Thyroid gland (tissue), 4 donors: Measurements from ENCODE around the gene LYRM4. TPM values are rescaled to one million over a fixed set of nuclear protein-coding genes. Genes with fewer than 3 reads are reported as not detected.

Experiments used
- DNase-seq, 2 donors: peaks; one replicate each; pipeline ENCODE4 v3.0.0-alpha.2; 2019
- H3K27ac ChIP-seq, 3 donors: fragments of 200-600 bp; sonication (generic); 1 replicate in 2 of 3; 2 replicates in 1 of 3; pipeline ENCODE4 v1.5.1; 2016 to 2019; ENCODE audit warnings: mild to moderate bottlenecking in 1 of 3, moderate library complexity in 1 of 3
- H3K27me3 ChIP-seq: fragments of 200-600 bp; sonication (generic); one replicate; pipeline ENCODE4 v1.5.1; 2019
- H3K36me3 ChIP-seq, 2 donors: fragments of 200-600 bp; sonication (generic); one replicate each; pipeline ENCODE4 v1.5.1; 2016 to 2019
- H3K4me1 ChIP-seq, 2 donors: fragments of 200-600 bp; sonication (generic); one replicate each; pipeline ENCODE4 v1.5.1; 2017 to 2019
- H3K4me3 ChIP-seq, 3 donors: fragments of 200-600 bp; sonication (generic); replicated peaks in 1 of 3; 1 replicate in 2 of 3; 2 replicates in 1 of 3; pipeline ENCODE4 v1.5.1; 2016; ENCODE audit warnings: mild to moderate bottlenecking in 1 of 3
- H3K9me3 ChIP-seq: fragments of 200-600 bp; sonication (generic); one replicate; pipeline ENCODE4 v1.5.1; 2017
- CTCF ChIP-seq, 6 experiments: fragments of 200-600 bp in 3 of 6; fragments of 450-650 bp in 3 of 6; sonication (generic) in 3 of 6; IDR thresholded peaks; one replicate each; pipeline ENCODE4 v1.5.1; 2016 to 2019; ENCODE audit warnings: antibody characterized with exemption in 6 of 6, mild to moderate bottlenecking in 2 of 6, inconsistent platforms in 1 of 6, moderate library complexity in 1 of 6
- POLR2A ChIP-seq, 2 donors: fragments of 450-650 bp; IDR thresholded peaks; one replicate each; pipeline ENCODE4 v1.6.1; 2017; ENCODE audit warnings: antibody characterized with exemption in 2 of 2, mild to moderate bottlenecking in 2 of 2, moderate library complexity in 1 of 2
- WGBS, 2 donors: methylation state at CpG; one replicate each; pipeline ENCODE4 v1.1.5; 2017; 5-methylcytosine and 5-hydroxymethylcytosine counted together
- intact Hi-C: fragments of 100-400 bp; cut with DNase I; formaldehyde crosslinking; loops from one replicate; pipeline ENCODE4 v1.15.1; 2023
- total RNA-seq, 4 donors: library from RNA; depleted of rRNA; stranded (reverse); fragments of >200 nt; gene quantifications; one replicate each; pipeline ENCODE4 v1.2.3, GENCODE V29; 2016

The LYRM4 gene
- total RNA-seq, 4 donors from 2014 or later = 26.7 to 32.2 (median 29.5) TPM

GRCh38 chr6:5086294-5086890, 174.4 kb downstream of the LYRM4 start:
- H3K27me3 ChIP-seq = no peaks in the 10 kb centered on the region
- intact Hi-C loops = no loop called here
- DNase-seq = peak; percentile 5 to 6
- peaks cover 8 to 14% of the 10 kb centered on the region in 2 donors for H3K4me1 ChIP-seq
- H3K36me3 ChIP-seq = no peaks in the 10 kb centered on the region
- H3K4me3 ChIP-seq = peak overlapping the region in 1 of 3 donors; percentile 58
- H3K27ac ChIP-seq = no peak overlapping the region
- WGBS, 2 donors = 35 to 41% methylated on average over 44 to 48 of the region's 56 CpGs
- TF ChIP-seq CTCF (IDR thresholded peaks at IDR 0.05) (no peak), POLR2A (IDR thresholded peaks at IDR 0.05) (no peak)
- no peaks in the 10 kb centered on the region for H3K9me3 ChIP-seq

- peak; percentile 34 to 37 for DNase-seq
- no peaks in the 10 kb centered on the region for H3K36me3 ChIP-seq
- peak overlapping the region; percentile 42 to 64 (median 58) for H3K4me3 ChIP-seq
- TF ChIP-seq CTCF (IDR thresholded peaks at IDR 0.05) = no peak
- TF ChIP-seq POLR2A (IDR thresholded peaks at IDR 0.05) = no peak
- H3K27me3 ChIP-seq = no peaks in the 10 kb centered on the region
- H3K4me1 ChIP-seq = peaks cover 8 to 14% of the 10 kb centered on the region in 2 donors
- WGBS, 2 donors = 4 to 11% methylated on average over 9 to 26 of the region's 74 CpGs
- intact Hi-C loops = no loop called here
- peak overlapping the region in 2 of 3 donors; percentile 42 to 65 for H3K27ac ChIP-seq
- no peaks in the 10 kb centered on the region for H3K9me3 ChIP-seq
These were observed 175.0 kb downstream of the LYRM4 start for GRCh38 chr6:5085648-5086293.

- no peaks in the 10 kb centered on the region for H3K27me3 ChIP-seq
- peak within 1 kb of the TSS in 2 of 3 donors; percentile 42 to 65 for H3K27ac ChIP-seq
- 0% methylated on average over 11 to 15 of the region's 83 CpGs for WGBS, 2 donors
- no peaks in the 10 kb centered on the region for H3K36me3 ChIP-seq
- peak; percentile 33 to 44 for DNase-seq
- no peaks in the 10 kb centered on the region for H3K9me3 ChIP-seq
- H3K4me1 ChIP-seq = peaks cover 8 to 14% of the 10 kb centered on the region in 2 donors
- TF ChIP-seq CTCF (IDR thresholded peaks at IDR 0.05) (peak in 1 of 6 experiments; percentile 4), POLR2A (IDR thresholded peaks at IDR 0.05) (no peak)
- H3K4me3 ChIP-seq = peak within 1 kb of the TSS; percentile 42 to 64 (median 58)
- intact Hi-C loops = no loop called here
These were observed 175.7 kb downstream of the LYRM4 start, which contains the start of gene PPP1R3G for GRCh38 chr6:5084781-5085647. Gene PPP1R3G (plus strand): TSS chr6:5085341. CDS start chr6:5085486, 145 bp downstream.

- Histone ChIP-seq H3K27ac (peak overlapping the region in 2 of 3 donors; percentile 42 to 65), H3K4me3 (peak overlapping the region; percentile 42 to 64 (median 58)), H3K4me1 (peaks cover 8 to 14% of the 10 kb centered on the region in 2 donors), H3K9me3 (no peaks in the 10 kb centered on the region), H3K27me3 (no peaks in the 10 kb centered on the region), H3K36me3 (no peaks in the 10 kb centered on the region)
- TF ChIP-seq CTCF (IDR thresholded peaks at IDR 0.05) (no peak), POLR2A (IDR thresholded peaks at IDR 0.05) (no peak)
- peak; percentile 9 to 15 for DNase-seq
- intact Hi-C loops = no loop called here
- 2 to 11% methylated on average over 9 to 13 of the region's 57 CpGs for WGBS, 2 donors
These were observed 176.4 kb downstream of the LYRM4 start for GRCh38 chr6:5084360-5084780.
